Measurements from ENCODE around the gene METTL8. TPM values are rescaled to one million over a fixed set of nuclear protein-coding genes. Genes with fewer than 3 reads are reported as not detected.

METTL8 gene
- total RNA-seq, 2 donors from 2014 or later: 8.1 to 18.0 TPM

DNA sequence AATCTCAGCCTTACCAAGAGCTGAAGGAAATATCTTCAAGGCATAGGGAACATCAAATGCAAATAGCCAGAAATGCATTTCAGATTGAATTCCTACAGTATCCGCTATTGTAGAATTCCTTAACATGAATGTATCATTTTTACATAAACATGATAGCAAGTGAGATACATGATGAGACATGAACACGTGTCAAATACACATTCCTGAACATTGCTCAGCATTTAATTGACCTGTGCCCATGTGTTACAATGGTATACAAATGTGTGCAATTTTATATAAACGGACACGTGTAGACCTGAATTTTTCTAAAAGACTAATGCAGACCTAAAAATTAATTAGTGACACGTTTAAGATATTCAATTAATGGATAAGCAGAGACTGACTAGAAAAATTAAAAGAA lies 140.1 kb downstream of the METTL8 start:
- WGBS: 85% methylated on average over 5 of the region's 5 CpGs

DNA sequence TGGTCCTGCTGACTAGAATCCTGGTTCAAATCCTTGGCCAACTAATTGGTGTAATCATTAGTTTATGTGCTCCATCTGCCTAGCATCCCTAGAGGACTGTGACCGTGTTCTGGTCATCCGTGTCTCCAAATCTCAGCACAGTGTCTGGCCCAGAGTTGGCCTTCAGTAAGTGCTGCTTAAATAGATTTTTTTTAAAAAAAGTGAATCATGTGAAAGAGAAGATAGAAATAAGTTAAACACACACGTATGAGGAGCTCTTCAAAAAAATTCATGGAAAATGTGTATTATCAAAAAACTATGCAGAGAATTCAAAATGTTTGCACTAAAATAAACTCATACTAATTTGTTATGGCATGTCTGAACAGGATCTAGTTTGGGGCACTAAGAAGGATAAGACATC lies 143.8 kb downstream of the METTL8 start:
- no peaks in the 10 kb centered on the region for H3K27me3 ChIP-seq (replicated peaks; ENCODE audit: insufficient read depth)
- TF ChIP-seq, protein P1, sequence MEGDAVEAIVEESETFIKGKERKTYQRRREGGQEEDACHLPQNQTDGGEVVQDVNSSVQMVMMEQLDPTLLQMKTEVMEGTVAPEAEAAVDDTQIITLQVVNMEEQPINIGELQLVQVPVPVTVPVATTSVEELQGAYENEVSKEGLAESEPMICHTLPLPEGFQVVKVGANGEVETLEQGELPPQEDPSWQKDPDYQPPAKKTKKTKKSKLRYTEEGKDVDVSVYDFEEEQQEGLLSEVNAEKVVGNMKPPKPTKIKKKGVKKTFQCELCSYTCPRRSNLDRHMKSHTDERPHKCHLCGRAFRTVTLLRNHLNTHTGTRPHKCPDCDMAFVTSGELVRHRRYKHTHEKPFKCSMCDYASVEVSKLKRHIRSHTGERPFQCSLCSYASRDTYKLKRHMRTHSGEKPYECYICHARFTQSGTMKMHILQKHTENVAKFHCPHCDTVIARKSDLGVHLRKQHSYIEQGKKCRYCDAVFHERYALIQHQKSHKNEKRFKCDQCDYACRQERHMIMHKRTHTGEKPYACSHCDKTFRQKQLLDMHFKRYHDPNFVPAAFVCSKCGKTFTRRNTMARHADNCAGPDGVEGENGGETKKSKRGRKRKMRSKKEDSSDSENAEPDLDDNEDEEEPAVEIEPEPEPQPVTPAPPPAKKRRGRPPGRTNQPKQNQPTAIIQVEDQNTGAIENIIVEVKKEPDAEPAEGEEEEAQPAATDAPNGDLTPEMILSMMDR (IDR thresholded peaks at IDR 0.05): no peak
- TF ChIP-seq POLR2AphosphoS5 (IDR thresholded peaks at IDR 0.05) (no peak), POLR2A (IDR thresholded peaks at IDR 0.05) (no peak)
- H3K9me3 ChIP-seq: no peaks in the 10 kb centered on the region
- no peak for DNase-seq (ENCODE audit: low spot score)
- intact Hi-C loops (cut with DNase I): no loop called here
- H3K4me1 ChIP-seq (replicated peaks): no peaks in the 10 kb centered on the region
- no peaks in the 10 kb centered on the region for H3K36me3 ChIP-seq
- H3K27ac ChIP-seq: no peak overlapping the region
- 91% methylated on average over 3 of the region's 3 CpGs for WGBS
- H3K4me3 ChIP-seq: no peak overlapping the region

More for the DNA sequence above, 140.1 kb downstream of the METTL8 start:
- H3K9me3 ChIP-seq: no peaks in the 10 kb centered on the region
- no peaks in the 10 kb centered on the region for H3K27me3 ChIP-seq (replicated peaks; ENCODE audit: insufficient read depth)
- no peak overlapping the region for H3K27ac ChIP-seq
- TF ChIP-seq POLR2A (IDR thresholded peaks at IDR 0.05) (no peak), POLR2AphosphoS5 (IDR thresholded peaks at IDR 0.05) (no peak)
- TF ChIP-seq, protein P1 (IDR thresholded peaks at IDR 0.05): no peak
- DNase-seq (ENCODE audit: low spot score): no peak
- no peak overlapping the region for H3K4me3 ChIP-seq
- no peaks in the 10 kb centered on the region for H3K36me3 ChIP-seq
- no peaks in the 10 kb centered on the region for H3K4me1 ChIP-seq (replicated peaks)
- intact Hi-C loops (cut with DNase I): no loop called here

DNA sequence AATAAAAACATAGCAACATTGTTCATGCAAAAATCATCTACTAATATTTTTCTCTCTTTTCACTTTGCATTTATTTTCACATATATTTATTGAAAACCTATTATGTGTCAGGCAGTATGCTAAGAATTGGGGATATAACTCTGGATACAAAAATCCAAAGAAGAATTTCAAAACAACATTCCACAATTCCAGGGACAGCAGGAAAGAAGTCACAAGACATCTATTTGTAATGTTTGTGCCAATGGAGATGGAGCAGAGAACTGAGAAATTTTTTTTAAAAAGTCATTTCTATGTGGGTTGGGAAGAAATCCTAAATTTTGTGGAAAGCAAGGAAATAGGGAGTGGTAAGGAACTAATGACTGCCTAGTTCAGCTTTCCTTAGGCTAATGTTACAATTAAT lies 144.5 kb downstream of the METTL8 start:
- H3K9me3 ChIP-seq: no peaks in the 10 kb centered on the region
- intact Hi-C loops (cut with DNase I): no loop called here
- TF ChIP-seq, protein P1 (IDR thresholded peaks at IDR 0.05): no peak
- TF ChIP-seq POLR2A (IDR thresholded peaks at IDR 0.05) (no peak), POLR2AphosphoS5 (IDR thresholded peaks at IDR 0.05) (no peak)
- no peaks in the 10 kb centered on the region for H3K36me3 ChIP-seq
- DNase-seq (ENCODE audit: low spot score): no peak
- no peak overlapping the region for H3K4me3 ChIP-seq
- no peak overlapping the region for H3K27ac ChIP-seq
- H3K27me3 ChIP-seq (replicated peaks; ENCODE audit: insufficient read depth): no peaks in the 10 kb centered on the region
- H3K4me1 ChIP-seq (replicated peaks): no peaks in the 10 kb centered on the region

DNA sequence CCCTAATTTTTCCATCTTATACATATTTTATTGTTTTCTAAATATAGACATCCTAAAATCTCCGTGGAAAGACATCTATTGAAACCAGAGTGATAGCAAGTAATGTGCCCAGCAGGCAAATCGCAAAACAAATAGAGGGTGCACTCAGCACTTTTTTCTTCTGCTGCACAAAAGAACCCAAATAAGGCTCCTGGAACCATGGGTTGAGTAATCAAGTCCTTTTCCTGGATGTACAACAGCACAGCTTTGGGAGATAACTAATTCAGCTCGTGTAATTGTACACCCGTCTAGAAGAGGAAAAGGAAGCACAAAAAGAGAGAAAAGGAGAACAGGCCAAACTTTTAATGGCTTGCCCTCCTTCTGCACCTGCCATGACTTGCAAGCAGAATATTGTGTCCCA lies 146.2 kb downstream of the METTL8 start:
- Histone ChIP-seq H3K27me3 (replicated peaks; ENCODE audit: insufficient read depth) (no peaks in the 10 kb centered on the region), H3K36me3 (no peaks in the 10 kb centered on the region), H3K4me1 (replicated peaks) (no peaks in the 10 kb centered on the region), H3K4me3 (no peak overlapping the region), H3K9me3 (no peaks in the 10 kb centered on the region), H3K27ac (no peak overlapping the region)
- WGBS: 20% methylated on average over 4 of the region's 4 CpGs
- DNase-seq (ENCODE audit: low spot score): no peak
- intact Hi-C loops (cut with DNase I): no loop called here
- TF ChIP-seq POLR2A (IDR thresholded peaks at IDR 0.05) (no peak), POLR2AphosphoS5 (IDR thresholded peaks at IDR 0.05) (no peak)
- TF ChIP-seq, protein P1 (IDR thresholded peaks at IDR 0.05): no peak

DNA sequence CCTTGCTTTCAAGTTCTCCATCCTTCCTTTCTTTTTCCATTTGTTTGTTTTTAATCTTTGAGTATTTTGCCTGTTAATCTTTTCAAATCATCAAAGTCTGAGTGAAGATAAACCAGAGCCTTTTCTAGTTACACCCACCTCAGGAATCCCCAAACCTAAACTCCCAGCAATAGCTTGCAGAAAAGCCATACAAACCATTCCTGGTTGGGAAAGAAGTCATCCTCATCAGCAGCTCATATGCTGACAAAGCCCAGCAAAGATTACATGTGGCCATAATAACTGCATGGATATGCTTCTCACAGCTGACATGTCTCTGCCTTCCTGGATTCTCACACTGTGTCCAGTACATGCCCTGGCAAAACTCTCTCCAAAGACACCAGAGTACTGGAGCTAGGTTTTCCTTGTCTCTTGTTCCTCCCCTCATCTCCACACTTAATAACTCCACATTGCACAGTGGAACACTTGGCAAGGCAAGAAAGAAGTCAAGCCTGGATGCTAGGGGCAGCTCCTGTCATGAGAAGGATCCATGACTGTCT lies 146.7 kb downstream of the METTL8 start:
- Histone ChIP-seq H3K27ac (no peak overlapping the region), H3K4me3 (no peak overlapping the region), H3K4me1 (replicated peaks) (no peaks in the 10 kb centered on the region), H3K9me3 (no peaks in the 10 kb centered on the region), H3K27me3 (replicated peaks; ENCODE audit: insufficient read depth) (no peaks in the 10 kb centered on the region), H3K36me3 (no peaks in the 10 kb centered on the region)
- intact Hi-C loops (cut with DNase I): no loop called here
- TF ChIP-seq POLR2A (IDR thresholded peaks at IDR 0.05) (no peak), POLR2AphosphoS5 (IDR thresholded peaks at IDR 0.05) (no peak)
- TF ChIP-seq, protein P1 (IDR thresholded peaks at IDR 0.05): no peak
- no peak for DNase-seq (ENCODE audit: low spot score)

Data from prostate gland (tissue), 2 donors.